IMR-90 (cell line): ENCODE data around the gene TPP2. TPM values are rescaled to one million over a fixed set of nuclear protein-coding genes. Genes with fewer than 3 reads are reported as not detected.

Experiments
- ATAC-seq: fragments of 200-7000 bp; cut with Tn5 transposase; 2 replicates; pipeline ENCODE4 v1.9.1; 2020; ENCODE audit warnings: low read depth, mild to moderate bottlenecking, moderate library complexity
- BruUV-seq: library from RNA; stranded (reverse); fragments of 400-500 nt; replicated peaks from 2 replicates; lab custom pipeline; 2021; lab: Mats Ljungman, UMichigan
- CTCF ChIA-PET: fragments of 300-600 bp; formaldehyde crosslinking; extraction: SDS; loops from one replicate; lab custom pipeline; 2021; ENCODE audit warnings: antibody characterized with exemption; lab: Yijun Ruan, JAX
- POLR2A ChIA-PET: fragments of 300-600 bp; sonication (Branson Sonifier 250); formaldehyde crosslinking; loops from one replicate; lab custom pipeline; 2022; ENCODE audit warnings: antibody characterized with exemption; ENCODE audit not compliant: unreplicated experiment; lab: Charles Lee
- DNase-seq: peaks from one replicate; pipeline ENCODE4 v3.0.0; 2013
- H2AFZ ChIP-seq: replicated peaks from 2 replicates; pipeline ENCODE3; 2013; ENCODE audit warnings: low read length, mild to moderate bottlenecking; ENCODE audit not compliant: poor library complexity
- H2AK5ac ChIP-seq: 2 replicates; pipeline ENCODE4 v1.6.1; 2013; ENCODE audit warnings: low read depth, low read length, inconsistent platforms
- H2AK9ac ChIP-seq: replicated peaks from 2 replicates; pipeline ENCODE3; 2013; ENCODE audit warnings: mild to moderate bottlenecking, low read depth, low read length, moderate library complexity; ENCODE audit not compliant: poor library complexity
- H2BK120ac ChIP-seq: 2 replicates; pipeline ENCODE4 v1.6.1; 2013; ENCODE audit warnings: low read depth, low read length, inconsistent platforms
- H2BK15ac ChIP-seq: 3 replicates; pipeline ENCODE4 v1.6.1; 2013; ENCODE audit warnings: low read depth, low read length, inconsistent platforms
- H2BK20ac ChIP-seq: 2 replicates; pipeline ENCODE4 v1.6.1; 2013; ENCODE audit warnings: low read depth, mild to moderate bottlenecking, inconsistent platforms, low read length, moderate library complexity
- H2BK5ac ChIP-seq: 2 replicates; pipeline ENCODE4 v1.6.1; 2013; ENCODE audit warnings: mild to moderate bottlenecking, low read depth, low read length, inconsistent platforms; ENCODE audit not compliant: poor library complexity, severe bottlenecking
- H3K14ac ChIP-seq: replicated peaks from 2 replicates; pipeline ENCODE4 v1.6.1; 2013; ENCODE audit warnings: low read depth, low read length, inconsistent platforms
- H3K18ac ChIP-seq: 2 replicates; pipeline ENCODE4 v1.6.1; 2013; ENCODE audit warnings: low read depth, low read length, control low read depth
- H3K23ac ChIP-seq: 2 replicates; pipeline ENCODE4 v1.6.1; 2013; ENCODE audit warnings: low read depth, low read length, inconsistent platforms
- H3K27ac ChIP-seq: 2 replicates; pipeline ENCODE4 v1.5.1; 2013; ENCODE audit warnings: mild to moderate bottlenecking, control low read depth, low read length; ENCODE audit not compliant: insufficient read depth
- H3K27me3 ChIP-seq: 2 replicates; pipeline ENCODE4 v1.6.1; 2013; ENCODE audit warnings: low read length; ENCODE audit not compliant: control insufficient read depth, insufficient read depth
- H3K36me3 ChIP-seq: 2 replicates; pipeline ENCODE4 v1.6.1; 2013; ENCODE audit warnings: low read length, mixed read lengths; ENCODE audit not compliant: control insufficient read depth, insufficient read depth
- H3K4ac ChIP-seq: 2 replicates; pipeline ENCODE4 v1.6.1; 2013; ENCODE audit warnings: low read depth, low read length, inconsistent platforms
- H3K4me1 ChIP-seq: 2 replicates; pipeline ENCODE4 v1.6.1; 2013; ENCODE audit warnings: low read length, mixed read lengths; ENCODE audit not compliant: control insufficient read depth, insufficient read depth
- H3K4me2 ChIP-seq: 2 replicates; pipeline ENCODE4 v1.6.1; 2013; ENCODE audit warnings: low read depth, mild to moderate bottlenecking, control low read depth, low read length, moderate library complexity
- H3K4me3 ChIP-seq: 2 replicates; pipeline ENCODE4 v1.5.1; 2013; ENCODE audit warnings: low read depth, mild to moderate bottlenecking, control low read depth, low read length, moderate library complexity; ENCODE audit not compliant: insufficient read depth
- H3K56ac ChIP-seq: 2 replicates; pipeline ENCODE4 v1.6.1; 2013; ENCODE audit warnings: low read length, inconsistent platforms; ENCODE audit not compliant: insufficient read depth; ENCODE audit errors: extremely low read depth
- H3K79me1 ChIP-seq, 2 experiments: 2 replicates each; pipeline ENCODE4 v1.6.1; 2013; ENCODE audit warnings: low read length in 2 of 2, inconsistent platforms in 1 of 2, low read depth in 1 of 2
- H3K9ac ChIP-seq: 2 replicates; pipeline ENCODE4 v1.6.1; 2013; ENCODE audit warnings: low read depth, low read length, control low read depth
- H3K9me1 ChIP-seq: 2 replicates; pipeline ENCODE4 v1.6.1; 2013; ENCODE audit warnings: low read length, inconsistent platforms; ENCODE audit not compliant: insufficient read depth
- H3K9me3 ChIP-seq: 2 replicates; pipeline ENCODE4 v1.6.1; 2013; ENCODE audit warnings: low read length; ENCODE audit not compliant: control insufficient read depth, insufficient read depth
- H4K20me1 ChIP-seq: 2 replicates; pipeline ENCODE4 v1.6.1; 2013; ENCODE audit warnings: low read length, inconsistent platforms; ENCODE audit not compliant: insufficient read depth
- H4K5ac ChIP-seq: 2 replicates; pipeline ENCODE4 v1.6.1; 2013; ENCODE audit warnings: mild to moderate bottlenecking, low read depth, low read length, control low read depth
- H4K8ac ChIP-seq, 2 experiments: 2 replicates each; pipeline ENCODE4 v1.6.1; 2013; ENCODE audit warnings: low read depth in 2 of 2, low read length in 2 of 2, control low read depth in 1 of 2, inconsistent platforms in 1 of 2
- H4K91ac ChIP-seq: 2 replicates; pipeline ENCODE4 v1.6.1; 2013; ENCODE audit warnings: low read depth, low read length, inconsistent platforms; ENCODE audit not compliant: insufficient read depth
- POLR2A ChIP-seq: IDR thresholded peaks from 2 replicates; pipeline ENCODE4 v1.6.1; 2012; ENCODE audit warnings: mild to moderate bottlenecking, low read depth, low read length
- RCOR1 ChIP-seq: IDR thresholded peaks from 2 replicates; pipeline ENCODE4 v1.6.1; 2012; ENCODE audit warnings: mild to moderate bottlenecking, low read length, improper control_type of control experiment; ENCODE audit not compliant: insufficient replicate concordance
- RFX5 ChIP-seq: IDR thresholded peaks from 2 replicates; pipeline ENCODE4 v1.8.0; 2012; ENCODE audit warnings: low read depth, mild to moderate bottlenecking, low read length, moderate library complexity
- WGBS, 2 experiments: methylation state at CpG; one replicate each; pipeline versions ENCODE4 v1.1.5 to v1.1.7; 2013; ENCODE audit warnings: missing lambda C conversion rate in 2 of 2; ENCODE audit not compliant: insufficient read length in 1 of 2; ENCODE audit errors: extremely low coverage in 2 of 2; 5-methylcytosine and 5-hydroxymethylcytosine counted together
- dilution Hi-C: fragments of 300-500 bp; cut with HindIII; formaldehyde crosslinking; loops from one replicate; pipeline ENCODE4 v1.14.3; 2018; ENCODE audit warnings: low sequenced_read_pairs; ENCODE audit not compliant: unreplicated experiment
- in situ Hi-C: fragments of 300-500 bp; cut with MboI; formaldehyde crosslinking; loops from 3 replicates; pipeline ENCODE4 v1.14.3; 2019; ENCODE audit warnings: low sequenced_read_pairs, inconsistent platforms, mixed read lengths
- intact Hi-C: fragments of 100-400 bp; cut with micrococcal nuclease; formaldehyde crosslinking; loops from 2 replicates; pipeline ENCODE4 v1.10.0; 2022
- polyA plus RNA-seq, 3 experiments: library from polyadenylated mRNA; depleted of rRNA; stranded (reverse); fragments of >200 nt; gene quantifications; 2 replicates each; pipeline ENCODE4 v1.2.3, GENCODE V29; 2012; ENCODE audit warnings: low replicate concordance in 1 of 3
- total RNA-seq: library from RNA; depleted of rRNA; stranded (reverse); fragments of >200 nt; gene quantifications from 2 replicates; pipeline ENCODE4 v1.2.3, GENCODE V29; 2012
- TF ChIP-seq, protein P1 (sequence below): conservative IDR thresholded peaks from 2 replicates; pipeline ENCODE4 v1.5.1; 2012; ENCODE audit warnings: mild to moderate bottlenecking, low read depth, low read length, improper control_type of control experiment

TPP2 gene
- total and polyA plus RNA-seq, 2 of the 4 experiments (the other 2 are of a cell fraction) = 27.6 to 52.9 TPM

DNA sequence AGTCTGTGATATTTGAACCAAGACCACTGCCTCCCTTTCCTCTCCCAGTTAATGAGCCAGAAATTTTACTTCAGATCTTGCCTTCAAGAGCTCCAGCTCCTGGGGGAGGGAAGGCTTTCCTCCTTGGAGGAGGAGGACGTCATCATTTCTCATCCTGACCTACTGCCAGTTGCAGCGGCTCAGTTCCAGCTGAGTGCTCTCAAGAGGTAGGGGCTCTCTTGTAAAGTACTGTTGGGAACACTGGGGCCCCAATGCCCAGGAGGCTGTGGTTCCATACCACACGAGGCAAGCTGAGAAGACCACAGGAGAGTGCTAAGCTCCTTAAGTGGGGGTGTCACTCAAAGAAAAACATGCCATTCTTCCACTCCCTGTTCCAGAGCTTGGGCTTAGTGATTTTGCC is 61.9 kb downstream of the TPP2 start:
- DNase-seq (no peak), ATAC-seq (no peak)
- Histone ChIP-seq H3K27me3 (no peaks in the 10 kb centered on the region), H3K9ac (no peak overlapping the region), H3K79me1 (peaks cover 0 to 5% of the 10 kb centered on the region in 2 experiments; a peak in 1 of 4 replicates), H2AFZ (no peak overlapping the region), H3K23ac (no peak overlapping the region), H4K20me1 (no peaks in the 10 kb centered on the region), H3K4me3 (no peak overlapping the region), H3K4me1 (no peaks in the 10 kb centered on the region), H2BK5ac (no peak overlapping the region), H3K56ac (no peak overlapping the region), H2BK20ac (no peak overlapping the region), H3K9me1 (no peaks in the 10 kb centered on the region), H4K8ac (no peak overlapping the region), H3K14ac (no peak overlapping the region), H2AK5ac (no peak overlapping the region), H4K5ac (no peak overlapping the region), H2BK15ac (no peak overlapping the region), H2BK120ac (no peak overlapping the region), H3K9me3 (no peaks in the 10 kb centered on the region), H3K4ac (no peak overlapping the region), H3K4me2 (no peak overlapping the region), H3K18ac (no peak overlapping the region), H3K36me3 (peaks cover 17% of the 10 kb centered on the region), H2AK9ac (no peak overlapping the region), H3K27ac (no peak overlapping the region), H4K91ac (no peak overlapping the region)
- ChIA-PET POLR2A (no interaction called here), CTCF (no interaction called here)
- in situ Hi-C loops = no loop called here
- TF ChIP-seq RFX5 (no peak), RCOR1 (no peak), POLR2A (no peak)
- TF ChIP-seq, protein P1, sequence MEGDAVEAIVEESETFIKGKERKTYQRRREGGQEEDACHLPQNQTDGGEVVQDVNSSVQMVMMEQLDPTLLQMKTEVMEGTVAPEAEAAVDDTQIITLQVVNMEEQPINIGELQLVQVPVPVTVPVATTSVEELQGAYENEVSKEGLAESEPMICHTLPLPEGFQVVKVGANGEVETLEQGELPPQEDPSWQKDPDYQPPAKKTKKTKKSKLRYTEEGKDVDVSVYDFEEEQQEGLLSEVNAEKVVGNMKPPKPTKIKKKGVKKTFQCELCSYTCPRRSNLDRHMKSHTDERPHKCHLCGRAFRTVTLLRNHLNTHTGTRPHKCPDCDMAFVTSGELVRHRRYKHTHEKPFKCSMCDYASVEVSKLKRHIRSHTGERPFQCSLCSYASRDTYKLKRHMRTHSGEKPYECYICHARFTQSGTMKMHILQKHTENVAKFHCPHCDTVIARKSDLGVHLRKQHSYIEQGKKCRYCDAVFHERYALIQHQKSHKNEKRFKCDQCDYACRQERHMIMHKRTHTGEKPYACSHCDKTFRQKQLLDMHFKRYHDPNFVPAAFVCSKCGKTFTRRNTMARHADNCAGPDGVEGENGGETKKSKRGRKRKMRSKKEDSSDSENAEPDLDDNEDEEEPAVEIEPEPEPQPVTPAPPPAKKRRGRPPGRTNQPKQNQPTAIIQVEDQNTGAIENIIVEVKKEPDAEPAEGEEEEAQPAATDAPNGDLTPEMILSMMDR = no peak
- dilution Hi-C loops = no loop called here
- WGBS, 2 experiments = no CpG with 5 or more reads among the region's 3 CpGs
- no TSS peak for BruUV-seq
- intact Hi-C loops = no loop called here
